Myocyte (in vitro differentiated cells): Measurements from ENCODE around the gene TBCK. TPM values are rescaled to one million over a fixed set of nuclear protein-coding genes. Genes with fewer than 3 reads are reported as not detected.

Source experiments
- DNase-seq: peaks from one replicate; pipeline ENCODE4 v3.0.0-alpha.2; 2012; ENCODE audit warnings: low read depth
- total RNA-seq: library from RNA; depleted of rRNA; stranded (reverse); fragments of >200 nt; gene quantifications from 2 replicates; pipeline ENCODE4 v1.2.3, GENCODE V29; 2014

The TBCK gene
- total RNA-seq, 1 donor from 2014 or later = 38.0 TPM

- DNase-seq = no peak
Observed at GRCh38 chr4:106048250-106048971, 267.6 kb downstream of the TBCK start.

GRCh38 chr4:106046083-106046482, 269.9 kb downstream of the TBCK start:
- no peak for DNase-seq

- peak; percentile 24 for DNase-seq
Observed at GRCh38 chr4:106041294-106042002, 274.6 kb downstream of the TBCK start.

GRCh38 chr4:106039796-106040195, 276.2 kb downstream of the TBCK start:
- peak; percentile 17 for DNase-seq

GRCh38 chr4:106038908-106039307, 277.1 kb downstream of the TBCK start:
- no peak for DNase-seq

- no peak for DNase-seq
Observed at GRCh38 chr4:106038012-106038411, 278.0 kb downstream of the TBCK start.

GRCh38 chr4:106036848-106037247, 279.2 kb downstream of the TBCK start:
- DNase-seq = no peak

GRCh38 chr4:106036334-106036733, 279.7 kb downstream of the TBCK start:
- no peak for DNase-seq

GRCh38 chr4:106035204-106035603, 280.8 kb downstream of the TBCK start:
- no peak for DNase-seq

GRCh38 chr4:106034751-106035150, 281.3 kb downstream of the TBCK start:
- DNase-seq = no peak

GRCh38 chr4:106034220-106034619, 281.8 kb downstream of the TBCK start:
- peak; percentile 20 for DNase-seq

- no peak for DNase-seq
Observed at GRCh38 chr4:106033469-106033868, 282.5 kb downstream of the TBCK start.

- peak; percentile 99 for DNase-seq
Observed at GRCh38 chr4:106032851-106033286, 283.1 kb downstream of the TBCK start.

GRCh38 chr4:106022454-106022853, 293.6 kb downstream of the TBCK start:
- DNase-seq = no peak

- DNase-seq = no peak
Observed at GRCh38 chr4:106021737-106022410, 294.1 kb downstream of the TBCK start.

- peak; percentile 75 for DNase-seq
Observed at GRCh38 chr4:106019771-106020170, 296.2 kb downstream of the TBCK start.

- DNase-seq = no peak
Observed at GRCh38 chr4:106017975-106018374, 298.0 kb downstream of the TBCK start.

GRCh38 chr4:106011387-106011786, 304.6 kb downstream of the TBCK start:
- DNase-seq = no peak

- DNase-seq = no peak
Observed at GRCh38 chr4:106010761-106011160, 305.2 kb downstream of the TBCK start.

GRCh38 chr4:106002994-106003393, 313.0 kb downstream of the TBCK start:
- DNase-seq = no peak

- no peak for DNase-seq
Observed at GRCh38 chr4:105998171-105999063, 317.6 kb downstream of the TBCK start.
